SK-N-SH treated with all-trans-retinoic acid at 6 μM for 48 hours (cell line): ENCODE data around the gene UROS.

Experiments
- CREB5 ChIP-seq: fragments of 250-450 bp; sonication (Bioruptor Pico); IDR thresholded peaks from 2 replicates; pipeline ENCODE4 v1.5.1; 2020; ENCODE audit warnings: low read depth, mild to moderate bottlenecking, moderate library complexity
- RARB ChIP-seq: fragments of 250-450 bp; sonication (Bioruptor Pico); IDR thresholded peaks from 2 replicates; pipeline ENCODE4 v1.8.0; 2021; ENCODE audit warnings: mild to moderate bottlenecking, moderate library complexity
- ZNF70 ChIP-seq: fragments of 450-650 bp; formaldehyde crosslinking; IDR thresholded peaks from 2 replicates; pipeline ENCODE4 v1.5.0; 2020; ENCODE audit warnings: mild to moderate bottlenecking, moderate library complexity

DNA sequence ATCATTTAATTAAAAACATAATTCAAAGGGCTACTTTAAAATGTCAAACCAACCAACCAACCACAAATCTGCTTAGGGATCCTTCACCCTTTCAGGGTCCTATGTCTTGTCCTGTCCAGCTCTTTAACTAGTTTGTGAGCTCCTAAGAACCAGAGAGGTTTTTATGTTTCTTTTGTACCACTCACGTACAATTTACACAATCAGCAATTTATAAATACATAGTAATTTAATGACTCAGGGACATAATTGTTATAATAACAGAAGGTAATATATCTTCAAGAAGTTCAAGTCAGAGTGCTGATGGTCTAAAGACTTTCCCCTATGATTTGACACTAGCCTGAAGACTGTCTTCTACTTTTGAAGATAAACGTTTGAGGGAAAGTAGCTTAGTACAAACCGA lies 42.1 kb upstream of the UROS start:
- TF ChIP-seq CREB5 (CRISPR knock-in tag) (no peak), RARB (no peak), ZNF70 (no peak)
